MM.1S (cell line): ENCODE results near the gene ANKRD52.
"Not testable (repeated sequence)": the region's sequence is repeated elsewhere in the genome, so short reads cannot be mapped to it uniquely, and the experiment has no call there.

Experiments used
- DNase-seq: peaks from one replicate; pipeline ENCODE4 v3.0.0-alpha.2; 2015
- H2AFZ ChIP-seq: fragments of 300-600 bp; sonication (generic); 2 replicates; pipeline ENCODE4 v1.6.0; 2016; ENCODE audit warnings: antibody characterized with exemption, low read length
- H3F3A ChIP-seq: fragments of 300-600 bp; sonication (generic); 2 replicates; pipeline ENCODE4 v1.6.1; 2016; ENCODE audit warnings: mild to moderate bottlenecking, antibody characterized with exemption, low read length, moderate library complexity, mixed read lengths; ENCODE audit not compliant: insufficient read depth
- H3K27ac ChIP-seq: fragments of 300-600 bp; sonication (generic); 2 replicates; pipeline ENCODE4 v1.5.1; 2016; ENCODE audit warnings: mild to moderate bottlenecking, low read length
- H3K27me3 ChIP-seq: fragments of 300-600 bp; sonication (generic); replicated peaks from 2 replicates; pipeline ENCODE4 v1.6.0; 2016; ENCODE audit warnings: low read length; ENCODE audit not compliant: insufficient read depth
- H3K36me3 ChIP-seq: fragments of 300-600 bp; sonication (generic); replicated peaks from 2 replicates; pipeline ENCODE4 v1.6.1; 2016; ENCODE audit warnings: mild to moderate bottlenecking, low read length, mixed read lengths; ENCODE audit not compliant: insufficient read depth
- H3K4me1 ChIP-seq: fragments of 300-600 bp; sonication (generic); 2 replicates; pipeline ENCODE4 v1.6.1; 2016; ENCODE audit warnings: low read length, mixed read lengths
- H3K4me2 ChIP-seq: fragments of 300-600 bp; sonication (generic); 2 replicates; pipeline ENCODE4 v1.6.0; 2016; ENCODE audit warnings: low read depth, low read length
- H3K4me3 ChIP-seq: fragments of 300-600 bp; sonication (generic); 2 replicates; pipeline ENCODE4 v1.5.1; 2016; ENCODE audit warnings: low read length, mixed read lengths
- H3K79me2 ChIP-seq: fragments of 300-600 bp; sonication (generic); 2 replicates; pipeline ENCODE4 v1.6.1; 2016; ENCODE audit warnings: mixed run types, low read length, mixed read lengths
- H3K9ac ChIP-seq: fragments of 300-600 bp; sonication (generic); 2 replicates; pipeline ENCODE4 v1.6.1; 2016; ENCODE audit warnings: low read length, mixed read lengths
- H3K9me2 ChIP-seq: fragments of 300-600 bp; sonication (generic); replicated peaks from 2 replicates; pipeline ENCODE4 v1.6.1; 2016; ENCODE audit warnings: mild to moderate bottlenecking, low read length, mixed read lengths; ENCODE audit not compliant: insufficient read depth
- H3K9me3 ChIP-seq: fragments of 300-600 bp; sonication (generic); replicated peaks from 2 replicates; pipeline ENCODE4 v1.6.1; 2016; ENCODE audit warnings: mild to moderate bottlenecking, low read length, mixed read lengths; ENCODE audit not compliant: insufficient read depth
- H4K20me1 ChIP-seq: fragments of 300-600 bp; sonication (generic); 2 replicates; pipeline ENCODE4 v1.6.1; 2016; ENCODE audit warnings: mild to moderate bottlenecking, low read length, moderate library complexity, mixed read lengths; ENCODE audit not compliant: insufficient read depth
- CTCF ChIP-seq: fragments of 300-600 bp; sonication (generic); IDR thresholded peaks from 2 replicates; pipeline ENCODE4 v1.5.1; 2016; ENCODE audit warnings: antibody characterized with exemption, low read length, mixed read lengths
- EZH2 ChIP-seq: fragments of 300-600 bp; sonication (generic); optimal IDR thresholded peaks from 2 replicates; pipeline ENCODE3; 2017; ENCODE audit warnings: low read depth, mild to moderate bottlenecking, antibody characterized with exemption, low read length, mixed read lengths
- EZH2phosphoT487 ChIP-seq: fragments of 300-600 bp; sonication (generic); IDR thresholded peaks from 2 replicates; pipeline ENCODE4 v1.6.1; 2018; ENCODE audit warnings: antibody characterized with exemption, low read length

The ANKRD52 gene

GRCh38 chr12:56286044-56286830 lies 28.1 kb upstream of the ANKRD52 start:
- Histone ChIP-seq H3K36me3 (peaks cover 20% of the 10 kb centered on the region), H3K27me3 (no peaks in the 10 kb centered on the region), H3K9ac (no peak overlapping the region), H3K4me2 (no peak overlapping the region), H4K20me1 (no peaks in the 10 kb centered on the region), H3K4me3 (no peak overlapping the region), H2AFZ (no peak overlapping the region), H3K4me1 (no peaks in the 10 kb centered on the region), H3K79me2 (peaks cover 53% of the 10 kb centered on the region), H3K9me3 (no peaks in the 10 kb centered on the region), H3F3A (no peaks in the 10 kb centered on the region), H3K9me2 (no peaks in the 10 kb centered on the region), H3K27ac (no peak overlapping the region)
- no peak for DNase-seq
- no peak for TF ChIP-seq CTCF
- TF ChIP-seq EZH2phosphoT487 = no peak
- no peak for TF ChIP-seq EZH2

GRCh38 chr12:56284263-56284662 lies 26.1 kb upstream of the ANKRD52 start:
- Histone ChIP-seq H3K79me2 (peaks cover 34% of the 10 kb centered on the region), H3K36me3 (peaks cover 14% of the 10 kb centered on the region)
- H3K9ac ChIP-seq, H3K4me3 ChIP-seq, H3K4me2 ChIP-seq, H3K9me3 ChIP-seq, H4K20me1 ChIP-seq, H3K27ac ChIP-seq, H2AFZ ChIP-seq, DNase-seq, H3K27me3 ChIP-seq, H3K4me1 ChIP-seq, H3K9me2 ChIP-seq, H3F3A ChIP-seq: not testable (repeated sequence)

GRCh38 chr12:56282579-56282978 lies 24.4 kb upstream of the ANKRD52 start:
- TF ChIP-seq EZH2 = no peak
- no peak for TF ChIP-seq CTCF
- no peak for TF ChIP-seq EZH2phosphoT487
- DNase-seq = no peak
- H3K4me3 ChIP-seq = no peak overlapping the region
- H4K20me1 ChIP-seq = no peaks in the 10 kb centered on the region
- H3K4me2 ChIP-seq = no peak overlapping the region
- no peaks in the 10 kb centered on the region for H3K4me1 ChIP-seq
- H3F3A ChIP-seq = no peaks in the 10 kb centered on the region
- H3K9ac ChIP-seq = no peak overlapping the region
- peaks cover 19% of the 10 kb centered on the region for H3K79me2 ChIP-seq
- no peaks in the 10 kb centered on the region for H3K27me3 ChIP-seq
- H3K9me2 ChIP-seq = no peaks in the 10 kb centered on the region
- no peak overlapping the region for H2AFZ ChIP-seq
- no peak overlapping the region for H3K27ac ChIP-seq
- no peaks in the 10 kb centered on the region for H3K9me3 ChIP-seq
- H3K36me3 ChIP-seq = peaks cover 15% of the 10 kb centered on the region

- peaks cover 16% of the 10 kb centered on the region for H3K79me2 ChIP-seq
- no peak overlapping the region for H3K27ac ChIP-seq
- H3K9me3 ChIP-seq = no peaks in the 10 kb centered on the region
- H3K36me3 ChIP-seq = peaks cover 15% of the 10 kb centered on the region
- no peak overlapping the region for H3K4me3 ChIP-seq
- no peak overlapping the region for H3K9ac ChIP-seq
- no peak for TF ChIP-seq EZH2phosphoT487
- TF ChIP-seq CTCF = no peak
- TF ChIP-seq EZH2 = no peak
- no peaks in the 10 kb centered on the region for H3K27me3 ChIP-seq
- no peaks in the 10 kb centered on the region for H3K9me2 ChIP-seq
- no peaks in the 10 kb centered on the region for H3K4me1 ChIP-seq
- no peak for DNase-seq
- no peaks in the 10 kb centered on the region for H3F3A ChIP-seq
- no peak overlapping the region for H3K4me2 ChIP-seq
- no peak overlapping the region for H2AFZ ChIP-seq
- H4K20me1 ChIP-seq = no peaks in the 10 kb centered on the region
Measured at GRCh38 chr12:56282030-56282429, 23.8 kb upstream of the ANKRD52 start.
